Activated T-helper 1 cell treated with Interleukin-2 at 50 U/mL for 16 hours (primary cell): ENCODE measurements around the gene ROGDI.

Source experiments
- DNase-seq: peaks from one replicate; pipeline ENCODE4 v3.0.0-alpha.2; 2020; ENCODE audit warnings: low read depth

ROGDI gene, protein sequence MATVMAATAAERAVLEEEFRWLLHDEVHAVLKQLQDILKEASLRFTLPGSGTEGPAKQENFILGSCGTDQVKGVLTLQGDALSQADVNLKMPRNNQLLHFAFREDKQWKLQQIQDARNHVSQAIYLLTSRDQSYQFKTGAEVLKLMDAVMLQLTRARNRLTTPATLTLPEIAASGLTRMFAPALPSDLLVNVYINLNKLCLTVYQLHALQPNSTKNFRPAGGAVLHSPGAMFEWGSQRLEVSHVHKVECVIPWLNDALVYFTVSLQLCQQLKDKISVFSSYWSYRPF

GRCh38 chr16:4801962-4802658, at the start of gene ROGDI:
TSS of gene ROGDI (minus strand) at chr16:4802633. CDS start at chr16:4802571, 62 bp downstream.
- DNase-seq = peak; percentile 78

GRCh38 chr16:4850211-4850610, 47.8 kb upstream of the ROGDI start:
- DNase-seq = no peak

DNA sequence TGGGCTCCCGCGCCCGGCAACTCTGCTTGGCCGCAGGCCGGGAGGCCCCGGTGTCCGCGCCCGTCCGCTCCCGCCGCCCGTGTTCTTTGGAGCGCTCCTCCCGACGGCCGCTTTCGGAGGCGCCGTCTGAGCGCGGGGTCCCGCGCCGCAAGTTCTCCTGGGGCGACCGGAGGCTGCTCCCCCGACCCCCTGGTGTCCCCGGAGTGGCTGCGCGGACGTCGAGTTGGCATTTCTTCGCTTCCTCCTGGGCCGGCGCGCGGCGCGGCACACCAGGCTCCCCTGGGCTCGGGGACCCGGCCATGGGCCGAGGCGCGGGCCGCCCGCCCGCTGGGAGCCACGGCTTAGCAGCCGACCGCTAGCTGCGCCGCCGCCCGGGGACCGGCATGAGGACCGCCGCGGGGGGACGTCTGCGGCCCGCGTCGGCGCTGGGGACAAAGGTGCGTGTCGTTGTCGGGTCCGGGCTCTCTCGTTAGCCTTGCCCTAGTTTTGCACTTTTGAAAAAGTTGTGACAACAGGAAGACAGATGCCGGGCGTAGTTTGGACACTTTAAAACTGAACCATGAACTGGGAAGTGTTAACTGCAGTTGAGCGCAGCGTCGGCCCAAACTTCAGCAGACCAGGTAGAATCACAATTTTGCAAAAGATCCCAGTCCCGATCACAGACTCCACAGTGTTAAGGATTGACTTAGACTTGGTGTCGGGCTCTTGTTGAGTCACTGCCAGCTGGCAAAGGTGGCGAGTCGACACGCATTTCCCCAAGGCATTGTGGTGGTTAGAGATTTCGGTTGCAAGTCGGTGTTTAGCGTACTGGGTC, 45.5 kb upstream of the ROGDI start:
- peak; percentile 10 for DNase-seq

GRCh38 chr16:4846901-4847773, 44.7 kb upstream of the ROGDI start, which contains the start of the genes GLYR1 and UBN1:
TSS of gene GLYR1 (minus strand) at chr16:4847288. CDS start at chr16:4847265, 23 bp downstream.
TSS of gene UBN1 (plus strand) at chr16:4847481. CDS start at chr16:4852918, 5,437 bp downstream.
- peak; percentile 99 for DNase-seq

DNA sequence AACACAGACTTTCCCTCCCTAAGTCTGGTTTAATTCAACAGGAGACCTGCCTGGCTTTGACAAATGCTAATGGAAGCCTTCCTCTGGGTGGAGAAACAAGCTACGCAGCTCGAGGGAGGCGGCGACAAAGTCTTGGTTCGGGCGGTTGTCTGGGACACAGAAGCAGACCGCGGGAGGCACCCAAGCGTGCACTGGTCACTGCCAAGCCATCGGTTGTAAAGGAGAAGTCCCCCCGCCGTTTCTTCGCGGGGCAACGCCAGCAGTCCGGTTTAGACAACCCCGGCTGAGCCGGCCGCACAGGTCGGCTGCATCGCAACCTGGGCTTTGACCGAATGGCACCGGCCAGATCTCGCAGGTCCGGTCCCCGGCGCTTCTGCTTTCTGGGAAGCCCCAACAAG, 44.1 kb upstream of the ROGDI start:
- no peak for DNase-seq

GRCh38 chr16:4840984-4841383, 38.6 kb upstream of the ROGDI start:
- no peak for DNase-seq

- DNase-seq = no peak
These were observed 37.5 kb upstream of the ROGDI start for GRCh38 chr16:4839942-4840341.

GRCh38 chr16:4837733-4838501, 35.5 kb upstream of the ROGDI start:
- DNase-seq = no peak

DNA sequence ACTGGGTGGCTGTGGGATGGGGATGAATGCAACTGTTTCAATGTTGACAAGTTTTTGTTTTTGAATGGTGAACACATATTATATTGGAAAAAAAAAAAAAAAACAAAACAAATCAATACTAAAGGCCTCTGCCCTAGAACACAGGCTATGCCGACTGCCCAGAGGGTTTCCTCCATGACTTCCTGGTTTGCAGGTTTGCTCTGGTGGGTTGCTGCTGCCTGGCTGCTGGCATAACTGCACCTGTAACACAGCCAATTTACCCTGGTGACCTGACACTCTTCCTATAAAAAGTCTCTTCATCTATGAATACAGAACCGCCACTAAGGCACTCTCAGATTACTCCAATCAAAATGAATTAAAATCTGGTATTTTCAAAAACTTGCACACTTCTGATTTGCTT, 34.3 kb upstream of the ROGDI start:
- DNase-seq = no peak

DNA sequence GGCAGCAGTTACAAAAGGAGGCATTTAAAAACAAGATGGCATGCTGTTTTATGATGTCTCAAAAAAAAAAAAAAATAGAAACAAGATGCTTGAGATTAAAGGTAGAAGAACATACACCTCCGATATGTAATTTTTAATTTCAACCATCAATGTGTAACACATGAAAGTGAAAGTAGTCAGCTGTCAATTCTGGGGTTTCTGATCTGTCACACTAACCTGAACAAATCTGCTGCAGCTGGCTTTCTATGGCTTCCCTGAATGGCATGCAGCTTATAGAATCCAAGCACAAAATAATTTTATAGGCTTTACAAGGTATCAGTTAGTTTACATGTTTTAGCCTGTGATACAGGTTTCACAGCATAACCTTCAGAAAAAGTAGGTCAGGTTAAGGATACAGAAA, 31.2 kb upstream of the ROGDI start:
- DNase-seq = no peak

- DNase-seq = no peak
These were observed 30.4 kb upstream of the ROGDI start for GRCh38 chr16:4832698-4833343.

DNA sequence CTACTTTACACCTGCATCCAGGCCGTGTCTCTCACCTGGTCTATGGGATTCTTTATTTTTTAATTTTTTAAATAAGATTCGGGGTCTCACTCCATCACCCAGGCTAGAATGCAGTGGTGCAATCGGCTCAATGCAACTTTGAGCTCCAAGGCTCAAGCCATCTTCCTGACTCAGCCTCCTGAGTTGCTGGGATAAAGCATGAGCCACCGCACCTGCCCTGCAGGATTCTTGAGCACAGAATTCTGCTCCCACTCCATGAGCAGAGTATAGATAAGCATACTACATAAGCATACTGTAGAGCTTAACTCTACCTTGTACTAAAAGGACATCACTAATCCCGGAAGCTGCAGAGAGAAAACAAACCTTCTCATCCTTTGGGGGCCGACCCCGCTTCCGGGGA, 29.2 kb upstream of the ROGDI start:
- DNase-seq = no peak

DNA sequence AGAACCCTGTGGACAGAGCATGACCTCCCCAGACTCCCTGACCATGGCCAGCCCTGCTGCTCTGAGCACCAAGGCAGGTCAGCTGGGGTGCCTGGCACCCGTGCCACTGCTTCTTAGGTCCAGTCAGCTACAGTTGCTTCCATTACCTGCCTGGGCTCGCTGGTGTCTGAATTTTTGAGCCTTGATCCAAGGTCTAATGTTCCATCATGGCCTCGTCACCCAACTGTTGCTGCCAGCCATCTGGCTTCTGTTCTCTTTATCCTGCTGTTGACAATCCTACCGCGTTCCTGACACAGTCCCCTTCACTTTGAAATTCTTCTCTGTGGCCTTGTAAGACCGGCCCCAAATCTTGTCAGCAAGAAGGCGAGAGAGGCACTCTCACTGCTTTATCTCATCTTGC, 28.0 kb upstream of the ROGDI start:
- DNase-seq = no peak

DNA sequence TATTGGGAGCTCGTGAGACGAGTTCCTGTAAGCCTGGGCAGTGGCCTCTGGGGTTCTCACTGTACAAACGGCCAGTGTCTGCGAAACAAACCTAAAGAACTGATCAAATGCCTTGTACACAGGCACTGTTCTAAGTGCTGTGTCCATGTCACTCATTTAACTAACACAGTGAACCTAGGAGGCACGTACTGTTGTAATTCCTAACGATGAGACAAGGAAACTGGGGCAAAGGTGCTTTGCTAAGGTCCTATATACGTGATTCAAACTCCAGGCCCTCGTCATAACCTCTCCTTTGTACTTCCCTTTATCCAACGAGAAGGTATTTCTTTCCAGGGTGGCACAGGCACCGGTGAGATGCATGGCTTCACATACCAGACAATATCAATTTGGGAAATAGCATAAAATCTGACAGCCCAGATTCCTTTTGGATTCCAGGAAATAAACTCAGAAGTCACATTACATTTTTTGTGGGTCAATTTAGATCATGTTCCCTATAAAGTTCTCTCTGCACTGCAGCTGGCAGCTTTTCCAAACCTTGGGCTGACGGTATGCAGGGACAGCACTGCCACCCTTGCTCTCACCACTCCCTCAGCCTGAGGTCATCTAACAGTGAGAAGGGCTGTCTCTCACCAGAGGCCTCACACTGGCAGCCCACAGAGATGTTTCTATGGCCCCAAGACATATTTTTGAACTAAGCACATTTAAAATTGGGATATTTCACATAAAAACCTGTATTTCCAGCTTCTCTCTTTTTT, 26.3 kb upstream of the ROGDI start:
- no peak for DNase-seq

DNA sequence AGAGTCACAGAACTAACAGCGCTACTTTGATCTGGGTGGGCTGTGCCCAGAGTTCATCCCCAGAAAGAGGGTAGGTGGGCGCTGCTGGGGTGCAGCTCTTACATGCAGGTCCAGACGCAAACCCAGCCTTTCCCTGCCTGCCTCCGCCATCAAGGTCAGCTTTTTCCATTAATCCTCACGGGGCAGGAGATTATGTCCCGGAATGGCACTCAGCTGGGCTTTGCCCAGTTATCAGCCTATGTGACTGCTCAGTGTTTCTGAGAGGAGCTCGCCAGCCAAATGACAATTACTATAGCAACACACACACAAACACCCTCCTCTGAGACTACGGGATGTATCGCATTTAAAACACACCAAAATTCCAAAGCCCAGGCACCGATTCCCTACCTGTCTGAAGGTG, 24.5 kb upstream of the ROGDI start:
- no peak for DNase-seq

DNA sequence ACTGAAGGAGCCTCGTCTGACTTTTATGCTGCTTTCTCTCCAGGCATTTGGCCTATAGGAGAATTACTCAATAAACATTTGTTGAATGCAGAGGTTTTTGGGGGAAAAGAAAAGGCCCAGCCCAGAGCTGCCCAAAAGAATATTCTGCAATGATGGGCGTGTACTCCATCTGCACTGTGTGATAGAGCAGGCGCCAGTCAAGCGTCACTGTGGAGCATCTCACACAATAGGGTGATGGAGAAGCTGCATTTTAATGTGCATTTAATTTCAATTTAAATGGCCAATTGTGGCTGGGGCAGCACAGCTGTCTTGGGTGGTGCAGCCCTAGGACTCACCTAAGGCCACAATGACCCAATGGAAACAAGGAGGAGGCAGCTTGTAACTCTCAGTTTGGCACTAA, 24.1 kb upstream of the ROGDI start:
- DNase-seq = no peak

- DNase-seq = no peak
These were observed 22.8 kb upstream of the ROGDI start for GRCh38 chr16:4825196-4825595.

DNA sequence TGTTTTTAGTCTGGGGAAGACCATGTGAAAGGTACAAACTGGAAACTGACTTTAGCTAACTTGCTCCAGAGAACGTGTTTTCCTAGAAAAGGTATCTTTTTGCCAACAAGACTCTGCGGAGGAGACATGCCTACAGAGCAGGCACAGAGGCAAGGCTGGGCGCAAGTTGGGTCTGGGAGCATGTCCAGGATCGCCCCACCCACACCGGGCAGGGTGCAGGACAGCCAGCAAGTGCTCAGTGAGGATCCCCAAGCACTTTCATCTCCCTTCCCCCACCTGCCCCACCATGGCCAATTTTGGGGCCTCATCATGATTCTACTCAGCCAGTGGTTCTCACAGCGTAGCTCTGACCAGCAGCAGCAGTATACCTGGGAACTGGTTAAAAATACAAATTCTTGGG, 18.2 kb upstream of the ROGDI start:
- DNase-seq = no peak

- no peak for DNase-seq
These were observed 12.2 kb upstream of the ROGDI start for GRCh38 chr16:4814542-4815173.
